ENCODE data around the gene SSBP2.
"Not testable (repeated sequence)": the region's sequence is repeated elsewhere in the genome, so short reads cannot be mapped to it uniquely, and the experiment has no call there.

Gene SSBP2

GRCh38 chr5:81429363-81429762 is 321.5 kb downstream of the SSBP2 start:
- no peak for DNase-seq (ENCODE audit: low read depth, low spot score)

- DNase-seq (ENCODE audit: low read depth, low spot score): peak; percentile 34
These were observed 322.0 kb downstream of the SSBP2 start for GRCh38 chr5:81428861-81429260.

- no peak for DNase-seq (ENCODE audit: low read depth, low spot score)
These were observed 322.5 kb downstream of the SSBP2 start for GRCh38 chr5:81428446-81428845.

- no peak for DNase-seq (ENCODE audit: low read depth, low spot score)
These were observed 323.3 kb downstream of the SSBP2 start for GRCh38 chr5:81427566-81427965.

GRCh38 chr5:81426359-81427030 is 324.4 kb downstream of the SSBP2 start:
- no peak for DNase-seq (ENCODE audit: low read depth, low spot score)

GRCh38 chr5:81425569-81425968 is 325.3 kb downstream of the SSBP2 start:
- DNase-seq (ENCODE audit: low read depth, low spot score): no peak

GRCh38 chr5:81424728-81425127 is 326.2 kb downstream of the SSBP2 start:
- no peak for DNase-seq (ENCODE audit: low read depth, low spot score)

GRCh38 chr5:81422671-81423070 is 328.2 kb downstream of the SSBP2 start:
- DNase-seq (ENCODE audit: low read depth, low spot score): peak; percentile 63

GRCh38 chr5:81420039-81420667 is 330.7 kb downstream of the SSBP2 start:
- DNase-seq (ENCODE audit: low read depth, low spot score): peak; percentile 43

- no peak for DNase-seq (ENCODE audit: low read depth, low spot score)
These were observed 332.3 kb downstream of the SSBP2 start for GRCh38 chr5:81418606-81419005.

- DNase-seq (ENCODE audit: low read depth, low spot score): no peak
These were observed 333.8 kb downstream of the SSBP2 start for GRCh38 chr5:81417052-81417451.

- DNase-seq (ENCODE audit: low read depth, low spot score): no peak
These were observed 341.0 kb downstream of the SSBP2 start for GRCh38 chr5:81409896-81410295.

- DNase-seq (ENCODE audit: low read depth, low spot score): no peak
These were observed 341.5 kb downstream of the SSBP2 start for GRCh38 chr5:81409361-81409760.

GRCh38 chr5:81408496-81408895 is 342.4 kb downstream of the SSBP2 start:
- no peak for DNase-seq (ENCODE audit: low read depth, low spot score)

GRCh38 chr5:81407811-81408210 is 343.1 kb downstream of the SSBP2 start:
- DNase-seq (ENCODE audit: low read depth, low spot score): not testable (repeated sequence)

- no peak for DNase-seq (ENCODE audit: low read depth, low spot score)
These were observed 345.6 kb downstream of the SSBP2 start for GRCh38 chr5:81405126-81405891.

- no peak for DNase-seq (ENCODE audit: low read depth, low spot score)
These were observed 348.5 kb downstream of the SSBP2 start for GRCh38 chr5:81402192-81402930.

GRCh38 chr5:81401266-81401665 is 349.6 kb downstream of the SSBP2 start:
- DNase-seq (ENCODE audit: low read depth, low spot score): no peak

GRCh38 chr5:81400375-81400774 is 350.5 kb downstream of the SSBP2 start:
- no peak for DNase-seq (ENCODE audit: low read depth, low spot score)

- DNase-seq (ENCODE audit: low read depth, low spot score): no peak
These were observed 352.2 kb downstream of the SSBP2 start for GRCh38 chr5:81398741-81399140.

GRCh38 chr5:81397176-81397575 is 353.7 kb downstream of the SSBP2 start:
- DNase-seq (ENCODE audit: low read depth, low spot score): no peak

GRCh38 chr5:81395262-81395661 is 355.6 kb downstream of the SSBP2 start:
- no peak for DNase-seq (ENCODE audit: low read depth, low spot score)

All from brain pericyte (primary cell).